ENCODE results near the gene TET2. TPM values are rescaled to one million over a fixed set of nuclear protein-coding genes. Genes with fewer than 3 reads are reported as not detected.

Gene TET2
- total RNA-seq, 1 experiment from 2014 or later: 3.4 TPM

GRCh38 chr4:105246712-105247111 lies 100.0 kb downstream of the TET2 start:
- no peaks in the 10 kb centered on the region for H3K36me3 Mint-ChIP-seq
- H3K27me3 Mint-ChIP-seq (ENCODE audit: low read depth): no peaks in the 10 kb centered on the region
- ChIA-PET POLR2A (no interaction called here), CTCF (no interaction called here)
- no peaks in the 10 kb centered on the region for H3K9me3 Mint-ChIP-seq
- TF ChIP-seq ZNF317 (CRISPR knock-in tag; IDR thresholded peaks at IDR 0.05; ENCODE audit: borderline replicate concordance, low read depth) (no peak), AFF4 (CRISPR knock-in tag; IDR thresholded peaks at IDR 0.05; ENCODE audit: borderline replicate concordance) (no peak), ZNF416 (CRISPR knock-in tag; IDR thresholded peaks at IDR 0.05) (no peak), ZNF532 (CRISPR knock-in tag; IDR thresholded peaks at IDR 0.05; ENCODE audit: borderline replicate concordance) (no peak)
- DNase-seq (ENCODE audit: low spot score) (no peak), ATAC-seq (no peak)
- H3K4me3 Mint-ChIP-seq: no peak overlapping the region
- no peak overlapping the region for H3K27ac Mint-ChIP-seq
- no peaks in the 10 kb centered on the region; the same call in 1 of the 2 replicates for H3K4me1 Mint-ChIP-seq

GRCh38 chr4:105248613-105249012 lies 101.9 kb downstream of the TET2 start:
- Mint-ChIP-seq H3K27me3 (ENCODE audit: low read depth) (no peaks in the 10 kb centered on the region), H3K4me1 (no peaks in the 10 kb centered on the region; the same call in 1 of the 2 replicates), H3K27ac (no peak overlapping the region), H3K9me3 (no peaks in the 10 kb centered on the region), H3K36me3 (no peaks in the 10 kb centered on the region), H3K4me3 (no peak overlapping the region)
- no peak for TF ChIP-seq IRF1 (CRISPR knock-in tag; IDR thresholded peaks at IDR 0.05)
- no peak for TF ChIP-seq TCF7 (CRISPR knock-in tag; IDR thresholded peaks at IDR 0.05; ENCODE audit: low read depth)
- TF ChIP-seq CBFB (CRISPR knock-in tag; IDR thresholded peaks at IDR 0.05; ENCODE audit: low read depth): no peak
- no peak for TF ChIP-seq MXD4 (CRISPR knock-in tag; IDR thresholded peaks at IDR 0.05; ENCODE audit: borderline replicate concordance)
- TF ChIP-seq GABPB1 (CRISPR knock-in tag; IDR thresholded peaks at IDR 0.05): no peak
- no peak for TF ChIP-seq ZNF121 (CRISPR knock-in tag; IDR thresholded peaks at IDR 0.05)
- ATAC-seq (no peak), DNase-seq (ENCODE audit: low spot score) (no peak)
- CTCF ChIA-PET: no interaction called here
- POLR2A ChIA-PET: no interaction called here

GRCh38 chr4:105257817-105258495 lies 111.3 kb downstream of the TET2 start:
- TF ChIP-seq ZNF263 (CRISPR knock-in tag; IDR thresholded peaks at IDR 0.05; ENCODE audit: low read depth) (no peak), TEAD1 (CRISPR knock-in tag; IDR thresholded peaks at IDR 0.05) (no peak)
- no peak overlapping the region for H3K27ac Mint-ChIP-seq
- ATAC-seq: 0 out of 2 replicates have a peak, but pooled peaks have one; percentile 24
- no peak for DNase-seq (ENCODE audit: low spot score)
- H3K9me3 Mint-ChIP-seq: no peaks in the 10 kb centered on the region
- POLR2A ChIA-PET: no interaction called here
- CTCF ChIA-PET: no interaction called here
- no peaks in the 10 kb centered on the region for H3K36me3 Mint-ChIP-seq
- H3K27me3 Mint-ChIP-seq (ENCODE audit: low read depth): no peaks in the 10 kb centered on the region
- H3K4me1 Mint-ChIP-seq: no peaks in the 10 kb centered on the region
- H3K4me3 Mint-ChIP-seq: no peak overlapping the region

Measured in WTC11 (cell line).